GM18498 (cell line): ENCODE measurements around the gene MLLT11.
A peak's percentile ranks its signal among the peaks of the same experiment; 100 is the strongest.

Source experiments
- ATAC-seq: cut with Tn5 transposase; IDR thresholded peaks from one replicate; pipeline ENCODE4 v1.9.1; 2021; ENCODE audit warnings: mild to moderate bottlenecking, moderate library complexity; ENCODE audit not compliant: unreplicated experiment

Gene MLLT11, protein sequence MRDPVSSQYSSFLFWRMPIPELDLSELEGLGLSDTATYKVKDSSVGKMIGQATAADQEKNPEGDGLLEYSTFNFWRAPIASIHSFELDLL

DNA sequence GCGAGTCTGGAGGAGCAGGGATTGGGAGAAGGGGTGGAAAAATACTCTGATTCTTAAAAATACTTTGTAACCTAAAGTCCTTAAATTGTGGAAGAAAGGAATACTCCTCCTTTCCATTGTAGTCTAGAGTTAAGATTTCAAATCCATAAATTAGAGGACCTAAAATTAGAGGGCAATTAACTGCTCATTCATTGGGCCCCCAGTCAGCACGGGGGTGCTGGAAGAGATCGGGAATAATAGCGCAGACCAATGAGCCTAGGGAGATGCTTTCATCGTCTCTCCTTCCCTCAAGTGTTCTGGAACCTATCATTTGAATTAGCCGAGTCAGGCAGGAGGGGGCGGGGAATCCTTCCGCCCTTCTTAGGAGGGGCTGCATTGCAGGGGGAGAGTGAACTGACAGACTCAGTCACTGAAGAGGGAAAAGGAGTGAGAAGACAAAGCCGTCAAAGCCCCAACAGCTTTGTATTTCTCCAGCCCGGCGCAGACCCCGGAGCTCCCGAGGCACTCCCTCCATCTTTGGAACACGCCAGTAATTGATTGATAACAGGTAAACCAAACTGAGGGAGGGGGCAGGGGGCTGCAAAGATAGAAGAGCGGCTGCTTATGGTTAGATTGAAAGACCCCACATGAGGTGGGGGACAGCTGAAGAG lies at the start of gene MLLT11:
TSS of gene MLLT11 (plus strand) at position 391 of the 650 bp plus-strand sequence. CDS start 6,828 bp downstream, outside the sequence.
- no peak for ATAC-seq

DNA sequence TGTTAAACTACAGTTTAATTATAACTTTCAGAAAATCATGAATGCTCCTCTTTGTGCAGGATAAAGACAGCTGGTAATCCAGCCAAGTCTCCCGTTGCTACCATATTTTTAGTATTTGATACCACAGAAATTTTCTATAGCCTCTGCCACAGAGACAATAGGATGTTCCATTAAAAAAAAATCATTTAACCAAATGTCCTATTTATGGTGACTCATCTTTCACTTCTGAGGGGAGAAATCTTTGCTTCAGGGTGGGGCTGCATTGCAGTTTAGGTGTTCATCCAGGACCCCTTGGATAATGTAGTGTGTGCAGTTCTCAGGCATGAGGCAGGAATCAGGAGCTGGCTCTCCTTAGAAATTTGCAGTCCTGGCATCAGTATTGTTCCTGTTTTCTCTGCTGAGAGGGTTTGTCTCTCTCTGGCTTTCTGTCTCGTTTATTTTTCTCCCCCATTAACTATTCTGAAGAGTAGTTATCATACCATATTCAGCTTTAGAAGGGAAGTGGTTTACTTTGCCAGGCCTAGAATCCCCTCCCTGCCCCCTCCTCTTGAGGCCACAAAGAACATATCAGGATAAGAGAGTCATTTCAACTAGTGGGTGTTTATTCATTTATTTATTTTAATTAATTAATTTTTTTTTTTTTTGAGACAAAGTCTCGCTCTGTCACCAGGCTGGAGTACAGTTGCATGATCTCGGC lies 48.9 kb upstream of the MLLT11 start:
- ATAC-seq, result no peak

DNA sequence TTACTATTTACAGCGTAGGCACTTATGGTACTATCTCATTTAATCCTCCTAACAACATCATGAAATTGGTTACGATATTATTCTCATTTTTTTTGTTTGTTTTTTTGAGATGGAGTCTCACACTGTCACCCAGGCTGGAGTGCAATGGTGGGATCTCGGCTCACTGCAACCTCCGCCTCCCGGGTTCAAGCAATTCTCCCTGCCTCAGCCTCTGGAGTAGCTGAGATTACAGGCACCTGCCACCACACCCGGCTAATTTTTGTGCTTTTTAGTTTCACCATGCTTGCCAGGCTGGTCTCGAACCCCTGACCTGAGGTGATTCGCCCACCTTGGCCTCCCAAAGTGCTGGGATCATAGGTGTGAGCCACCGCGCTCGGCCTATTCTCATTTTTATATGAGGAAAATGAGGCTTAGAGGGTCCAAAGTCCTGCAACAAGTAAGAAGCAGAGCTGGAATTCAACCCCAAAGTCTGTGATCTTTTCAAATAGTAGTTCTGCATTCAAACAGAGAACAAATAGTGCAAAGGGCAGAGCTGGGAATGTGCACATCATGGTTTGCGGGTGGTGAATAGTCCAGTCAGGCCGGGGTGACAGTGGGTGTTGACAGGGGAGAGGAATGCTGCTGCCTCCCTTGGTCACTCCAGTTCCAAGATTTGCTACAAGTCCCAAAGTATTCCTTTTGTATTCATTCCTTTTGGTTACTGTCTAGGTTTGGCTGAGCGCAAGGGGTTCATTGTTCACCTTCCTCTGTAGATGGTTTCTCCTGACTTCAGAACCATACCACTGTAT lies 47.3 kb upstream of the MLLT11 start:
- no peak for ATAC-seq

DNA sequence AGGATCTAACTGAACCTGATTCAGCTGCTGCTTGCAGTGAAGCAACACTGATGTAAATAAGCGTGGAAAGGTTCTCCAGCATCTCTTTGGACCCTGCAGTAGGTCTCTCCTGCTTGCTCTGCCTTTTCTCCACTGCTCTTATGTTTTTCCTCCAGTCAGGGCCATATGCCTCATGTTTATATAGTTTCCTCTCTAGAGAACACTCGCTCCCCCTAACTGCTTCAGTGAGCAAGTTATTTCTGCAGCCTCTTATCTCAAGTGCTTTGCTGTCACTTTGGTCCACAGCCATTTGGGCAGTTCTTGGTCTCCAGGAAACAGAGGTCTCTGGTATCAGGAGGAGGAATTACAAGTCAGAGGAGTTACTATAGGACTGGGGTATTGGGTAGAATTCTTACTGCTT lies 46.7 kb upstream of the MLLT11 start:
- no peak for ATAC-seq

DNA sequence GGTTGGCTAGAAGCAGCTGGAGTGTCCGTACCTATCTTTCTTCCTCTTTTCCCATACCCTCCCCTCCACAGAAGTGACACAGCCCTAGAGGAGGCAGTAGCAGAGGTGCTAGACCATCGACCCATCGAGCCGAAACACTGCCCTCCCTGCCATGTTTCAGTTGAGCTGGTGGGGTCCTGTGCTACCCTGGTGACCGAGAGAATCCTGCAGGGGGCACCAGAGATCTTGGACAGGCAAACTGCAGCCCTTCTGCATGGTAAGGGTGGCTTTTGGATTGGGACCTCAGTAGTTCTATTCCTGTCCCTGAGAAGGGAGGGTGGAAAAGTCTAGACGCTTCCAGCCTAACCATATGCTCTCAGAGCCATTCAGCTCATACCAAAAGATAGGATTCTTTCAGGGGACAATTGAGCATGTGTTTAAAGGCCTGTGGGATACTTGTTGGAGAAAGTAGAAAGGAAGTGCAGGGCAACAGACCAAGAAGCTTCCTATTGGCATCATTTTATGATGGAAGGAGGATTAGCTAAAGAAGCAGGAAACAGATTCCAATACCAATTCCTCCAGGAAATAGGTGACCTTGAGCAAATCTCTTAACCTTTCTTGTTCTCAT lies 35.6 kb upstream of the MLLT11 start:
- no peak for ATAC-seq

DNA sequence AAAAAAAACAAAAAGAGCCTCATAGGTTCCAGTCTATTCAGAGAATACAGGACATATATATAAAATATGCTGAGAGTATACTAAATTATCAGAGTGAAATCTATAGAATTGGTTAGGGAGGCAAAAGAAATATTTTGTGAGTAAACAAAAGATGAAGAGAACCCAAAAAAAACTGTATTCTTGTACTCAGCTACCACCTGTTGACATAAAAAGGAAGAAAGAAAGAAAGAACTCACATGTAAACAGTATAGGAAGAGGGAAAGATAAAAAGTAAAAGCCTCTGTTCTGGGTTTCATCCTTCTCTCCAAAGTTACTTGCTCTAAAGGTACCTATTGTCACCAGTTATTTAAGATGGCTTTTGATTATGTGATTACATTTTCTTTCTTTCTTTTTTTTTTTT lies 33.7 kb upstream of the MLLT11 start:
- ATAC-seq, result no peak

DNA sequence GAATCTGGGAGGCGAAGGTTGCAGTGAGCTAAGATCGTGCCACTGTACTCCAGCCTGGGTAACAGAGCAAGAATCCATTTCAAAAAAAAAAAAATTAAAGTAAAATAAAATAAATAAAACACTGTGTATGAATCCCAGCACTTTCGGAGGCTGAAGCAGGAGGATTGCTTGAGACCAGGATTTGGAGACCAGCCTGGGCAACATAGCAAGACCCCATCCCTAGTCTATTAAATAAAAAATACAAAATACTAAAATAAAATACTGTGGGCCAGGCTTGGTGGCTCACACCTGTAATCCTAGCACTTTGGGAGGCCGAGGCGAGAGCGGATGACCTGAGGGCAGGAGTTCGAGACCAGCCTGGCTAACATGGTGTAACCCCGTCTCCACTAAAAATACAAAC lies 28.0 kb upstream of the MLLT11 start:
- no peak for ATAC-seq

DNA sequence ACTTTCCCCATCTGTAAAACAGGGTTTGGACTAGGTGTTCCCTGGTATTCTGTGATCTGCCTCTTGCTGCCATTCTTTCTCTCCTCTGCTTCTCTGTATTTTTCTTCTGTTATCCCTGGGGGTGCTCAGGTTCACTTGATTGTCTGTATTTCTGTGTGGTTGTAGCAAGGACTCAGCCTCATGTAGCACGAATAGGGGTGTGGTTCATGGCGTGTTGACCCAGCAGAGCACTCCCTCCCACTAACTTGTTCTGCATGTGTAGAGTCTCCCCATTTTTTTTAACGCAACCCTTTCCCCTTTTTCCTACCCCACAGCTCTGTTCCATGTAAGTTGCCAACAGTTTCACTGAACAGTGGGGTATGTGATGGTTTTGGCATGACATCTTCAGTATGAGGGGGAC lies 25.0 kb upstream of the MLLT11 start:
- ATAC-seq, result no peak

DNA sequence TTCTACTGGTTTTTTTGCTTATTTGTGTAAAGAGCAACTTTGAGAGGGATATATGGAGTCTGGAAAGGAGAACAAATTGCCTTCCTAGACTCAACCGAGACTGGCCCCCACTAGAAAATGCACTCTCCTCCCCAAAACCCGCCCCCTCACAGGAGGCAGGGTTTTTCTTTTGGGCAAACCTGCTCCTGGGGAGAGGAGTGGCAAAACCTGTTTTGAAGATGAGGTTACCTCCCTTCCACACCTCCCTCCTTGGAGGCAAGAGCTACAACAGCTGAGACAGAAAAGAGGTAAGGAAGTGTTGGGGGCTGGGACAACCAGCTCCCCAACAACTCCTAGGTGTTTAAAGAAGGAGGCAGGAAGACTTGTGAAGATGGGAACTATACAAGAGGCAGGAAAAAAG lies 23.8 kb upstream of the MLLT11 start, which contains the start of gene BNIPL:
TSS of gene BNIPL (plus strand) at position 231 of the 400 bp plus-strand sequence. CDS start at position 371, 140 bp downstream.
- ATAC-seq, result no peak

DNA sequence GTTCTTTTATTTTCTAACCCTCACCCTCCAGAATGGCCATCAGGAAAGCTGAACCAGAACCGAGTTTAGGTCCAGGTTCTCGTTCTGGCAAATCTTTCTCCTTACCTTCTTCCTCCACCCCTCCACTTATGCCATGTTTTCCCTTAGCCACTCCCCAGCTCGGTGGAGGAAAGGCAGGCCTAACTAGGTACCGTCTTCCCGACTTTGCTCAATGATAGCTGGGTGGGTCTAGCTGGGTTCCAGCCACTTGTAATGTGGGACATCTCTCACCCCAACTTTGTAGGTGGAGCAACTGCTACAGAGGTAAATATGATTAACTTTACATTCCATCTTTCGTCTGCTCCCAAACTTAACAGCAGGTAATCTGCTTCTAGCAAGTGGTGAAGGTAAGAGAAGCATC lies 23.2 kb upstream of the MLLT11 start:
- ATAC-seq, result no peak

DNA sequence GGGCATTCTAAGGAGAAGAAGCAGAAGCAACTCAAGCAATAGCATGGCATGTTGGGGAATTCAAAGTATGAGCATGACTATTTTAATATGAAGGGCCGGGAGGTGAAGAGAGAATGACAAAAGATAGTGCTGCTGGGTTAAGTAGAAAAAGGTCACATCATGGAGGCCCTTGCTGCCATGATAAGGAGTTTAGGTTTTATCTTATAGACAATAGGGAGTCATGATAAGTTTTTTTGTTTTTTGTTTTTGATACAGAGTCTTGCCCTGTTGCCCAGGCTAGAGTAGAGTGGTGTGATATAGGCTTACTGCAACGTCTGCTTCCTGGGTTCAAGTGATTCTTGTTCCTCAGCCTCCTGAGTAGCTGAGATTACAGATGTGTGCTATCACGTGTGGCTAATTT lies 20.7 kb upstream of the MLLT11 start:
- no peak for ATAC-seq

DNA sequence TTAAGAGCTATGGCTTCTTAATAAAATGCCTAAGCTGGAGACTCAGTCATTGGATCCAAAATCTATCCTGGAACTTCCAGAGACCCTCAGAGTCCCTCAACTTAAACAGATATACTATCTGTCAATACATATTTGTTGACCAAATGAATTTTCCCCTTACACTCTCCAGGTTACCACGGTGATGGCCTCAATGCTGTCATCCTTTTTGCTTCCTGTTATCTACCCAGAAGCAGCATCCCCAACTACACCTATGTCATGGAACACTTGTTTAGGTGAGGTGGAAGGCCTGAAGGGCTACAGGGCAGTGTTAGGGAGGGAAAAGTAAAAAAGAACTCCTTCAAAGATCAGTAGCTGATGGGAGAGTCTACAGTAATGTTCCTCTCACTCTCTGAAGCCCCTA lies 17.0 kb upstream of the MLLT11 start:
- no peak for ATAC-seq

DNA sequence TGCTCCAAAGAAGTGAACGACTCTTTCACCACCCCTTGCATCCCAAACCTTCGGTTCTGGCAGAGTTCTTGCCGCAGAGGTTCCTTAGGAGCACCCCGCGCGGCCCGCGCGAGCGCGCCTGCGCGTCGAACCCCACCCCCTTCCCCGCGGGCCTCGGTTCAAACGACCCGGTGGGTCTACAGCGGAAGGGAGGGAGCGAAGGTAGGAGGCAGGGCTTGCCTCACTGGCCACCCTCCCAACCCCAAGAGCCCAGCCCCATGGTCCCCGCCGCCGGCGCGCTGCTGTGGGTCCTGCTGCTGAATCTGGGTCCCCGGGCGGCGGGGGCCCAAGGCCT lies 12.6 kb upstream of the MLLT11 start, which contains the start of gene C1orf56:
TSS of gene C1orf56 (plus strand) at position 161 of the 334 bp plus-strand sequence. CDS start at position 258, 97 bp downstream.
- peak; percentile 43 for ATAC-seq

DNA sequence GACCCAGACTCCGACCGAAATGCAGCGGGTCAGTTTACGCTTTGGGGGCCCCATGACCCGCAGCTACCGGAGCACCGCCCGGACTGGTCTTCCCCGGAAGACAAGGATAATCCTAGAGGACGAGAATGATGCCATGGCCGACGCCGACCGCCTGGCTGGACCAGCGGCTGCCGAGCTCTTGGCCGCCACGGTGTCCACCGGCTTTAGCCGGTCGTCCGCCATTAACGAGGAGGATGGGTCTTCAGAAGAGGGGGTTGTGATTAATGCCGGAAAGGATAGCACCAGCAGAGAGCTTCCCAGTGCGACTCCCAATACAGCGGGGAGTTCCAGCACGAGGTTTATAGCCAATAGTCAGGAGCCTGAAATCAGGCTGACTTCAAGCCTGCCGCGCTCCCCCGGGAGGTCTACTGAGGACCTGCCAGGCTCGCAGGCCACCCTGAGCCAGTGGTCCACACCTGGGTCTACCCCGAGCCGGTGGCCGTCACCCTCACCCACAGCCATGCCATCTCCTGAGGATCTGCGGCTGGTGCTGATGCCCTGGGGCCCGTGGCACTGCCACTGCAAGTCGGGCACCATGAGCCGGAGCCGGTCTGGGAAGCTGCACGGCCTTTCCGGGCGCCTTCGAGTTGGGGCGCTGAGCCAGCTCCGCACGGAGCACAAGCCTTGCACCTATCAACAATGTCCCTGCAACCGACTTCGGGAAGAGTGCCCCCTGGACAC lies 12.1 kb upstream of the MLLT11 start:
- ATAC-seq, result peak; percentile 65

DNA sequence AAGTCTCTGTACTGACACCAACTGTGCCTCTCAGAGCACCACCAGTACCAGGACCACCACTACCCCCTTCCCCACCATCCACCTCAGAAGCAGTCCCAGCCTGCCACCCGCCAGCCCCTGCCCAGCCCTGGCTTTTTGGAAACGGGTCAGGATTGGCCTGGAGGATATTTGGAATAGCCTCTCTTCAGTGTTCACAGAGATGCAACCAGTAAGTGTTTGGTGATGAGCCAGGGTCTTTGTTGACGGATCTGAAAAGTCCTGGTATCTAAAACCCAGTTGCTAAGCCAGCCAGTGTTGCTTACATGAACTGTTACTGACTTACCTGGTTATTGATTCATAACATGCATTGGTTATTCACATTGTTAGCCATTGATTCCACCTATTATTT lies 11.6 kb upstream of the MLLT11 start:
- no peak for ATAC-seq

DNA sequence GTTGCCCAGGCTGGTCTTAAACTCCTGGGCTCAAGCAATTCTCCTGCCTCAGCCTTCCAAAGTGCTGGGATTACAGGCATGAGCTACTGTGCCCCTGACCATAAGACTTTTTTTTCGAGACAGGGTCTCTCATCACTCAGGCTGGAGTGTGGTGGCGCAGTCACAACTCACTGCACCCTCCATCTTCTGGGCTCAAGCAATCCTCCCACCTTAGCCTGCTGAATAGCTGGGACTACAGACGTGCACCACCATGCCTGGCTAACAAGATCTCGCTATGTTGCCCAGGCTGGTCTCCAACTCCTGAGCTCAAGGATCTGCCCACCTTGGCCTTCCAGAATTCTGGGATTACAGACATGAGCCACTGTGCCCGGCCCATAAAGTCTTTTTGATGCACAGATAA lies 10.7 kb upstream of the MLLT11 start:
- ATAC-seq, result no peak

DNA sequence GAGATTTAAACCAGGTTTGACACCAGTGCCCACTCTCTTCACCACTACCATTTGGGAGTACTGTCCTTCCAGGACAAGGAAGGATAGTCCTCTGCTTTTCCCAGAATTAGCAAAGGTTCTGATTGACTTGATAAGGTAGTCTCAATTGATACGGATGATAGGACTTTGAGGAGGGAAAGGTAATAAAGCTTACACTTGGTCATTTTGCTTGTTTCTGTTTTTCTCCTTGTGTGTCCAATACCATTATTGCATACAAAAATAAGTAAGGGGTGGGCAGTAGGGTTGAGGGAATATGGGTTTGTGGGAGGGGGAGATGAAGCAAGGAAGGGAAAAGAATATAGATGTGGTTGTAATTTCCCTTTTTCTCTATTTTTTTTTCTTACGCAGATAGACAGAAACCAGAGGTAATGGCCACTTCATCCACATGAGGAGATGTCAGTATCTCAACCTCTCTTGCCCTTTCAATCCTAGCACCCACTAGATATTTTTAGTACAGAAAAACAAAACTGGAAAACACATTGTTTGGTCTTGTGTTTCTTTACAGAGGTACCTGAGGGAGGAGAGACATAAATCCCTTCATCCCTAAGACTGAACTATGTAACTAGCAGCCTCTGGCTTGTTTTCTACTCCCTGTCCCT lies 10.0 kb upstream of the MLLT11 start:
- no peak for ATAC-seq

DNA sequence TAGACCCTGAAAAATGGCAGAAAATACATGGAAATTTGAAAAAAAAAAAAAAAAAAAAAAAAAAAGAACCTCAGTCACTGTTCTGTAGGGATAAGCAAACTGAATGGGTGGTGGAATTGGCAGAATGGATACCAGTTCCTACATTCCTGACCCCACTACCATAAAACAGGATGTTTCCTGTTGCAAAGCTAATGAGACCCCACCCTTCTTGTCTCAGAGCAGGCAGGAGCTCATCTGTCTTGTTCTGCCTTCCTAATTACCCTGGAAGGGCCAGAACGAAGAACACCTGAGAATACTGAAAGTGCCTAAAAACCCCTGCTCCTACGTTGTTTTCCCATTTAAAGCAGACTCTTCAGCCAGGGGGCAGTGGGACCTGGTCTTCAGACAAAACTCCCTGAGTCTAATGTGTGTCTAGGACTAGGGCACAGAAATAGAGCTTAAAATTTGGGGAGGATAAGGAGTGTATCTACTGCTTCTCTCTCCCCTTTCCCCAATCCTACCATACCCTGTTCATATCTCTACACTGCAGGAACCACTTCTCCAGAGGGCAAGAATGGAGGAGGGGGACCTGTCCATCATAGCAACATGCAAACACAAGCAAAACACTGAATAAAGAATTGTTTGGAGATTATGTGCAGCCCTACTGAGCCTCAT lies 8.7 kb upstream of the MLLT11 start:
- ATAC-seq, result no peak

DNA sequence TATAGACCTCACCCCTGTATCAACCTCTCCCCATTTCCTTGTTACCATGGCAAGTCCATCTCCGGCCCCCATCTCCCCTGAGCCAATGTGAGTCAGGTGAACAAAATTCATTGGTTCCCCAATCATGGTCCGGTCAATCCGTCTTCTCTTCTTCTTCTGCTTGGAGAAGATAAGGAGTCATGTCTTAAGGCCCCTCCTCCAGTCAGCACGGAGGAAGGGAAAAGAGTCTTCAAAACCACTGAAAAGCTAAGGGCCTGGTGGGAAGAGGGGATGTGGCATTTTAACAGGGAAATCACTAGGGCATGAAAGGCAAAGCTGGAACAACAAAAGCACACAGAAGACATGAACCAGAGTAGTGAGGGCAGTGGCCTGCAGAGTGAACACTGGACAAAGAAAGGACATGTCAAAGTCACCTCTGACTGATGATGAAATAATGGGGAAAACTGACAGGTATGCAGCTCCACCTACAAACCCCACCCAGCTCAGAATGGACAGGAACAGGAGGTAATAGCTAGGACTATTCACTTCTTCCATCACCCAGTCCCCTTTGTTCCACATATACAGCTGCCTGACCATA lies 5.1 kb upstream of the MLLT11 start:
- ATAC-seq, result no peak
